ENCODE measurements around the gene ANKRD7. TPM values are rescaled to one million over a fixed set of nuclear protein-coding genes. Genes with fewer than 3 reads are reported as not detected.

Gene ANKRD7
- total RNA-seq, 2 experiments from 2014 or later: 1.2 to 1.4 TPM

GRCh38 chr7:118217210-118217619, 7.3 kb upstream of the ANKRD7 start:
- no peak overlapping the region for H3K4me3 Mint-ChIP-seq
- no peak for TF ChIP-seq CTCF (IDR thresholded peaks at IDR 0.05)
- peaks cover 13% of the 10 kb centered on the region for H3K4me1 Mint-ChIP-seq (ENCODE audit: low read depth)
- no peaks in the 10 kb centered on the region for H3K36me3 Mint-ChIP-seq (ENCODE audit: low read depth)
- H3K27ac Mint-ChIP-seq: no peak overlapping the region
- H3K9me3 Mint-ChIP-seq: no peaks in the 10 kb centered on the region
- no peak for DNase-seq
- ChIA-PET CTCF (no interaction called here), POLR2A (no interaction called here)
- intact Hi-C loops (cut with micrococcal nuclease): no loop called here
- ATAC-seq: no peak
- H3K27me3 Mint-ChIP-seq: peaks cover 5% of the 10 kb centered on the region

- peaks cover 13% of the 10 kb centered on the region for H3K4me1 Mint-ChIP-seq (ENCODE audit: low read depth)
- H3K9me3 Mint-ChIP-seq: no peaks in the 10 kb centered on the region
- no peak for TF ChIP-seq CTCF (IDR thresholded peaks at IDR 0.05)
- ATAC-seq (no peak), DNase-seq (no peak)
- intact Hi-C loops (cut with micrococcal nuclease): no loop called here
- peaks cover 5% of the 10 kb centered on the region for H3K27me3 Mint-ChIP-seq
- ChIA-PET POLR2A (no interaction called here), CTCF (no interaction called here)
- no peak overlapping the region for H3K4me3 Mint-ChIP-seq
- H3K27ac Mint-ChIP-seq: no peak overlapping the region
- H3K36me3 Mint-ChIP-seq (ENCODE audit: low read depth): no peaks in the 10 kb centered on the region
Observed at GRCh38 chr7:118218413-118219156, 5.9 kb upstream of the ANKRD7 start.

- H3K9me3 Mint-ChIP-seq: no peaks in the 10 kb centered on the region
- DNase-seq: no peak
- no peaks in the 10 kb centered on the region for H3K36me3 Mint-ChIP-seq (ENCODE audit: low read depth)
- intact Hi-C loops (cut with micrococcal nuclease): no loop called here
- ChIA-PET POLR2A (no interaction called here), CTCF (no interaction called here)
- H3K4me3 Mint-ChIP-seq: no peak overlapping the region
- TF ChIP-seq CTCF (IDR thresholded peaks at IDR 0.05): no peak
- H3K27ac Mint-ChIP-seq: no peak overlapping the region
- H3K27me3 Mint-ChIP-seq: peaks cover 5% of the 10 kb centered on the region
- peaks cover 9% of the 10 kb centered on the region for H3K4me1 Mint-ChIP-seq (ENCODE audit: low read depth)
- no peak for ATAC-seq
Observed at GRCh38 chr7:118219157-118219512, 5.4 kb upstream of the ANKRD7 start.

GRCh38 chr7:118220583-118220982, 3.9 kb upstream of the ANKRD7 start:
- ATAC-seq (no peak), DNase-seq (peak; percentile 5)
- H3K36me3 Mint-ChIP-seq (ENCODE audit: low read depth): no peaks in the 10 kb centered on the region
- H3K9me3 Mint-ChIP-seq: no peaks in the 10 kb centered on the region
- ChIA-PET POLR2A (no interaction called here), CTCF (no interaction called here)
- peaks cover 3% of the 10 kb centered on the region for H3K4me1 Mint-ChIP-seq (ENCODE audit: low read depth)
- intact Hi-C loops (cut with micrococcal nuclease): no loop called here
- no peak overlapping the region for H3K27ac Mint-ChIP-seq
- H3K27me3 Mint-ChIP-seq: peaks cover 5% of the 10 kb centered on the region
- no peak for TF ChIP-seq CTCF (IDR thresholded peaks at IDR 0.05)
- H3K4me3 Mint-ChIP-seq: no peak overlapping the region

GRCh38 chr7:118222591-118222990, 1.9 kb upstream of the ANKRD7 start:
- Mint-ChIP-seq H3K27me3 (peaks cover 5% of the 10 kb centered on the region), H3K27ac (no peak overlapping the region), H3K9me3 (no peaks in the 10 kb centered on the region), H3K36me3 (ENCODE audit: low read depth) (no peaks in the 10 kb centered on the region), H3K4me1 (ENCODE audit: low read depth) (peaks cover 3% of the 10 kb centered on the region), H3K4me3 (no peak overlapping the region)
- intact Hi-C loops (cut with micrococcal nuclease): no loop called here
- CTCF ChIA-PET: no interaction called here
- TF ChIP-seq CTCF (IDR thresholded peaks at IDR 0.05): no peak
- ATAC-seq: no peak
- DNase-seq: no peak
- POLR2A ChIA-PET: no interaction called here
